HepG2 (cell line): ENCODE measurements around the gene FUT1. TPM values are rescaled to one million over a fixed set of nuclear protein-coding genes. Genes with fewer than 3 reads are reported as not detected.

Source experiments
- AHDC1 ChIP-seq: sonication (generic); formaldehyde crosslinking; IDR thresholded peaks from 2 replicates; pipeline ENCODE4 v1.5.1; 2020; ENCODE audit warnings: mild to moderate bottlenecking, missing genetic modification reagents, borderline replicate concordance
- CC2D1A ChIP-seq: sonication (generic); formaldehyde crosslinking; IDR thresholded peaks from 2 replicates; pipeline ENCODE4 v1.8.1; 2023; ENCODE audit warnings: mild to moderate bottlenecking, missing genetic modification reagents
- ETV5 ChIP-seq: IDR thresholded peaks from 2 replicates; pipeline ENCODE4 v1.6.1; 2018; ENCODE audit warnings: missing biosample characterization, missing genetic modification reagents, inconsistent platforms, borderline replicate concordance
- FOSL2 ChIP-seq: sonication (generic); formaldehyde crosslinking; IDR thresholded peaks from 2 replicates; pipeline ENCODE4 v1.4.0; 2020; ENCODE audit warnings: missing genetic modification reagents
- FOXA3 ChIP-seq: IDR thresholded peaks from 2 replicates; pipeline ENCODE4 v1.6.1; 2016; ENCODE audit warnings: missing genetic modification reagents, missing compliant biosample characterization
- FOXM1 ChIP-seq: sonication (generic); formaldehyde crosslinking; IDR thresholded peaks from 2 replicates; pipeline ENCODE4 v1.5.0; 2020; ENCODE audit warnings: missing genetic modification reagents
- HBP1 ChIP-seq: IDR thresholded peaks from 2 replicates; pipeline ENCODE4 v1.6.1; 2016; ENCODE audit warnings: low read depth, control low read depth
- HDAC6 ChIP-seq: fragments of 200-600 bp; sonication (generic); IDR thresholded peaks from 2 replicates; pipeline ENCODE4 v1.7.0; 2017; ENCODE audit warnings: mild to moderate bottlenecking, antibody characterized with exemption, low read length, low read depth
- NFE2L2 ChIP-seq: fragments of 150-350 bp; IDR thresholded peaks from 2 replicates; pipeline ENCODE4 v1.6.1; 2014; ENCODE audit warnings: low read length
- NRL ChIP-seq: sonication (generic); formaldehyde crosslinking; IDR thresholded peaks from 2 replicates; pipeline ENCODE4 v1.5.0; 2020; ENCODE audit warnings: missing genetic modification reagents, mild to moderate bottlenecking, moderate library complexity, borderline replicate concordance
- PHF20 ChIP-seq: sonication (generic); formaldehyde crosslinking; IDR thresholded peaks from 2 replicates; pipeline ENCODE4 v1.5.0; 2020; ENCODE audit warnings: mild to moderate bottlenecking, missing genetic modification reagents
- PHF8 ChIP-seq: sonication (generic); formaldehyde crosslinking; IDR thresholded peaks from 2 replicates; pipeline ENCODE4 v1.5.0; 2020; ENCODE audit warnings: missing genetic modification reagents
- RXRA ChIP-seq: sonication (generic); formaldehyde crosslinking; IDR thresholded peaks from 2 replicates; pipeline ENCODE4 v1.5.1; 2020; ENCODE audit warnings: missing genetic modification reagents
- ZBED4 ChIP-seq: sonication (generic); formaldehyde crosslinking; IDR thresholded peaks from 2 replicates; pipeline ENCODE4 v1.4.0; 2020; ENCODE audit warnings: missing genetic modification reagents, borderline replicate concordance
- ZC3H4 ChIP-seq: sonication (generic); formaldehyde crosslinking; IDR thresholded peaks from 2 replicates; pipeline ENCODE4 v1.4.0; 2020; ENCODE audit warnings: missing genetic modification reagents, borderline replicate concordance
- ZIK1 ChIP-seq: sonication (generic); formaldehyde crosslinking; IDR thresholded peaks from 2 replicates; pipeline ENCODE4 v1.5.0; 2020; ENCODE audit warnings: mild to moderate bottlenecking, low read depth, missing genetic modification reagents, borderline replicate concordance
- ZNF30 ChIP-seq: sonication (generic); formaldehyde crosslinking; IDR thresholded peaks from 2 replicates; pipeline ENCODE4 v1.5.0; 2020; ENCODE audit warnings: mild to moderate bottlenecking, missing genetic modification reagents
- ZNF704 ChIP-seq: sonication (generic); formaldehyde crosslinking; IDR thresholded peaks from 2 replicates; pipeline ENCODE4 v1.8.1; 2023; ENCODE audit warnings: mild to moderate bottlenecking, inconsistent platforms, moderate library complexity, missing genetic modification reagents, borderline replicate concordance
- ZNF841 ChIP-seq: sonication (generic); formaldehyde crosslinking; IDR thresholded peaks from 2 replicates; pipeline ENCODE4 v1.8.1; 2023; ENCODE audit warnings: missing genetic modification reagents, borderline replicate concordance
- polyA plus RNA-seq, 8 experiments: library from polyadenylated mRNA; depleted of rRNA in 3 of 8; stranded (reverse) in 7 of 8; unstranded in 1 of 8; fragments of >200 nt; fragmentation: Illumina TruSeq in 4 of 8; extraction: Trizol in 4 of 8; gene quantifications; 2 replicates each; pipeline versions ENCODE4 v1.2.1 to v1.2.3, GENCODE V29; 2011 to 2016; ENCODE audit warnings: low read depth in 4 of 8, missing spikeins in 1 of 8, mixed read lengths in 1 of 8; ENCODE audit not compliant: insufficient read depth in 1 of 8
- total RNA-seq, 5 experiments: library from RNA; depleted of rRNA; stranded (reverse); fragments of >200 nt; fragmentation: Illumina TruSeq; extraction: Trizol; gene quantifications; 2 replicates each; pipeline ENCODE4 v1.2.3, GENCODE V29; 2016; ENCODE audit warnings: low read depth in 1 of 5

The FUT1 gene
- total and polyA plus RNA-seq, 2 of the 13 experiments (the other 11 are each of a cell fraction or from before 2014, with no cell fraction given): 0.07 to 1.1 TPM

- TF ChIP-seq ZNF704: no peak
- no peak for TF ChIP-seq NFE2L2
- peak; percentile 59 for TF ChIP-seq FOXA3
- no peak for TF ChIP-seq ZC3H4 (CRISPR knock-in tag)
- peak; percentile 45; the same call in 1 of the 2 replicates for TF ChIP-seq HBP1 (CRISPR knock-in tag)
- no peak for TF ChIP-seq ZNF841 (CRISPR knock-in tag)
- peak; percentile 78 for TF ChIP-seq FOSL2 (CRISPR knock-in tag)
- no peak for TF ChIP-seq PHF20
- TF ChIP-seq ZIK1: no peak
- no peak for TF ChIP-seq ZNF30 (CRISPR knock-in tag)
- no peak for TF ChIP-seq CC2D1A (CRISPR knock-in tag)
- TF ChIP-seq ZBED4 (CRISPR knock-in tag): no peak
- TF ChIP-seq HDAC6: no peak
- no peak for TF ChIP-seq NRL (CRISPR knock-in tag)
- TF ChIP-seq ETV5 (CRISPR knock-in tag): peak; percentile 67; the same call in 1 of the 2 replicates
- no peak for TF ChIP-seq AHDC1 (CRISPR knock-in tag)
- TF ChIP-seq PHF8: no peak
- no peak for TF ChIP-seq FOXM1
- no peak; the same call in 1 of the 2 replicates for TF ChIP-seq RXRA
Observed at GRCh38 chr19:48772503-48772953, 20.1 kb upstream of the FUT1 start (continued).
